ENCODE data around the gene TNFRSF19. TPM values are rescaled to one million over a fixed set of nuclear protein-coding genes. Genes with fewer than 3 reads are reported as not detected.

The TNFRSF19 gene
- total RNA-seq, 1 experiment from 2014 or later, result 0.54 TPM

DNA sequence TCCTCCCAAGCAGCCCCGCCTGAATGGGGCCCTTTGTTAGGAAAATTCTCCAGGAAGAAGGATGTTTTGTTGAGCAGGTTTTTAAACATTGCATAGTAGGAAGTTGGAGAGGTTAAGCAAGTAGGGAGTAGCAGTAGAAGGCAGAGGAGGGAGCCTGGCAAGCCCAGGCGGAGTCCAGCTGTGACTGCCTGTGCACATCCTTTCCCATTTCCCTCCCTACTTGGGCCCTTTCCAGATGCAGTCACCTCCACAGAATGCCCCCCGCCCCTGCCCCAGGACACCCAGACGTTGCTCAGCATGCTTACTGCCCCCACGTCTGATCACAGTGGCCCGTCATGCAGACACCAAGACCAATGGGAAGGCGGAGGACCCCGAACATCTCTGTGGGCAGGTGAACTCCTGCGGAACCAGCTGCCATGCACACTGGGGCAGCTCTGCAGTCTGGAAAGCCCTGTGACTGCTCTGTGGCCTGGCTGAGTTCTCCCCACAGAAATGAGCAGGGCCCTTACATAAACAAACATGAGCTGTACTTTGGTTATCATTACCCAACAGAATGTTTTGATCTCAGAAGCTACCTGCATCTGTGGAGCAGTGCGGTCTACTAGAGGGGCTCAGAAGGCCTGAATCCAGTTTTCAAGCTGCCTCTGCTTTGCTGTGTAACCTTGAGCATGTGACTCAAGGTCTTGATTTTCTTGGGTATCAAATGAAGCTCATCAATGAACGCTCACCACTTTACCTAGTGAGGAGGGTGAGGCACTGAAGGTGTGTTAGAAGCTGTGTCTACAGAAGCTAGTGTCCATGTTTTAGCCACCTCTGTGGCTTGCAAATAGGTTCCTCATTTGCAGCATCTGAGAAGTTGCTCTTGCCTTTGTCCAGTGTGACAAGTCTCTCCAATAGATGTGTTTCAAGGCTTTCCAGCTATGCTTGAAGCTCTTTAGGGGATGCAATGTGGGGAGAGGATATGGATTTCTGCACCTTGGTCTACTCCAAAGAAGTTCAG lies 84.2 kb downstream of the TNFRSF19 start:
- no peak for ATAC-seq
- H3K36me3 ChIP-seq (ENCODE audit: control insufficient read depth, insufficient read depth, low read length), result no peaks in the 10 kb centered on the region
- DNase-seq (ENCODE audit: low read depth, low spot score), result no peak
- no peak overlapping the region for H3K4me3 ChIP-seq (ENCODE audit: low read depth in 2 of 2, low read length in 2 of 2)
- no peaks in the 10 kb centered on the region for H3K9me3 ChIP-seq (ENCODE audit: control insufficient read depth, insufficient read depth, low read depth, low read length)
- intact Hi-C loops (cut with micrococcal nuclease; ENCODE audit: unreplicated experiment) (no loop called here), in situ Hi-C loops (cut with HindIII; ENCODE audit: low pct_unique_long_range_greater_than_20kb, low sequenced_read_pairs) (no loop called here)
- BruUV-seq (replicated peaks), result no TSS peak
- no peaks in the 10 kb centered on the region; the same call in 1 of the 2 replicates for H3K27me3 ChIP-seq (ENCODE audit: control insufficient read depth, insufficient read depth, low read length)
- ChIA-PET POLR2A (interaction anchor here (0.5 to 0.6 kb wide), 2 partner anchors 116 to 353 kb away, joined by 3 read pairs; no protein-coding TSS in a partner anchor), CTCF (interaction anchor here (0.6 kb wide), 1 partner anchor 558 kb away, joined by 5 read pairs; no protein-coding TSS in a partner anchor)
- no peak for TF ChIP-seq TCF7L2 (IDR thresholded peaks at IDR 0.05; ENCODE audit: low read depth, low read length)
- H3K4me1 ChIP-seq (ENCODE audit: control insufficient read depth, insufficient read depth, low read length), result no peaks in the 10 kb centered on the region
- no peak overlapping the region for H3K27ac ChIP-seq (ENCODE audit: low read length)

DNA sequence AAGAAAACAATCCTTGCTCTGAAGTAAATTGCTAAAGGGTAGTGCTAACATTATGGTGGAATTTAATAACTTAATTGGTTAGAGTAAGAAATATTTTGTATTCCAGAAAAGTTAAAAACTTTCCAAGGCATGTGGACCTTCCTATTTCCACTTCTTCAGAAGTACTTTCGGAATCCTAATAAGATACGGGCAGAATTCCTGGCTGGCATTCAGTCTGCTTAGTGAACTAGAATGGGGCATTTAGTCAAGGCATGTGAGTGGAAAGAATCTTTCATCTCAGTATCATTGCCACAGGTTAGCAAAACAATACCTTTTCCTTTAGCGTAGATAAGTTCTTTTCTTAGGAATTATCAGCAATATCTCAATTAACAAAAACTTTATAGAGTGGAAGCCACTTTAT lies 85.1 kb downstream of the TNFRSF19 start:
- ChIA-PET CTCF (no interaction called here), POLR2A (interaction anchor here (0.6 kb wide), 1 partner anchor 352 kb away, joined by 3 read pairs; no protein-coding TSS in a partner anchor)
- TF ChIP-seq SIN3A (IDR thresholded peaks at IDR 0.05; ENCODE audit: borderline replicate concordance, insufficient read depth, low read depth, low read length) (no peak), TCF7L2 (IDR thresholded peaks at IDR 0.05; ENCODE audit: low read depth, low read length) (no peak), POLR2AphosphoS5 (IDR thresholded peaks at IDR 0.05; ENCODE audit: low read depth, low read length) (no peak)
- TF ChIP-seq, protein P1, sequence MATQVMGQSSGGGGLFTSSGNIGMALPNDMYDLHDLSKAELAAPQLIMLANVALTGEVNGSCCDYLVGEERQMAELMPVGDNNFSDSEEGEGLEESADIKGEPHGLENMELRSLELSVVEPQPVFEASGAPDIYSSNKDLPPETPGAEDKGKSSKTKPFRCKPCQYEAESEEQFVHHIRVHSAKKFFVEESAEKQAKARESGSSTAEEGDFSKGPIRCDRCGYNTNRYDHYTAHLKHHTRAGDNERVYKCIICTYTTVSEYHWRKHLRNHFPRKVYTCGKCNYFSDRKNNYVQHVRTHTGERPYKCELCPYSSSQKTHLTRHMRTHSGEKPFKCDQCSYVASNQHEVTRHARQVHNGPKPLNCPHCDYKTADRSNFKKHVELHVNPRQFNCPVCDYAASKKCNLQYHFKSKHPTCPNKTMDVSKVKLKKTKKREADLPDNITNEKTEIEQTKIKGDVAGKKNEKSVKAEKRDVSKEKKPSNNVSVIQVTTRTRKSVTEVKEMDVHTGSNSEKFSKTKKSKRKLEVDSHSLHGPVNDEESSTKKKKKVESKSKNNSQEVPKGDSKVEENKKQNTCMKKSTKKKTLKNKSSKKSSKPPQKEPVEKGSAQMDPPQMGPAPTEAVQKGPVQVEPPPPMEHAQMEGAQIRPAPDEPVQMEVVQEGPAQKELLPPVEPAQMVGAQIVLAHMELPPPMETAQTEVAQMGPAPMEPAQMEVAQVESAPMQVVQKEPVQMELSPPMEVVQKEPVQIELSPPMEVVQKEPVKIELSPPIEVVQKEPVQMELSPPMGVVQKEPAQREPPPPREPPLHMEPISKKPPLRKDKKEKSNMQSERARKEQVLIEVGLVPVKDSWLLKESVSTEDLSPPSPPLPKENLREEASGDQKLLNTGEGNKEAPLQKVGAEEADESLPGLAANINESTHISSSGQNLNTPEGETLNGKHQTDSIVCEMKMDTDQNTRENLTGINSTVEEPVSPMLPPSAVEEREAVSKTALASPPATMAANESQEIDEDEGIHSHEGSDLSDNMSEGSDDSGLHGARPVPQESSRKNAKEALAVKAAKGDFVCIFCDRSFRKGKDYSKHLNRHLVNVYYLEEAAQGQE (IDR thresholded peaks at IDR 0.05; ENCODE audit: insufficient read depth in 1 of 2, low read depth in 2 of 2, low read length in 1 of 2), result no peak
- TF ChIP-seq, protein P2, sequence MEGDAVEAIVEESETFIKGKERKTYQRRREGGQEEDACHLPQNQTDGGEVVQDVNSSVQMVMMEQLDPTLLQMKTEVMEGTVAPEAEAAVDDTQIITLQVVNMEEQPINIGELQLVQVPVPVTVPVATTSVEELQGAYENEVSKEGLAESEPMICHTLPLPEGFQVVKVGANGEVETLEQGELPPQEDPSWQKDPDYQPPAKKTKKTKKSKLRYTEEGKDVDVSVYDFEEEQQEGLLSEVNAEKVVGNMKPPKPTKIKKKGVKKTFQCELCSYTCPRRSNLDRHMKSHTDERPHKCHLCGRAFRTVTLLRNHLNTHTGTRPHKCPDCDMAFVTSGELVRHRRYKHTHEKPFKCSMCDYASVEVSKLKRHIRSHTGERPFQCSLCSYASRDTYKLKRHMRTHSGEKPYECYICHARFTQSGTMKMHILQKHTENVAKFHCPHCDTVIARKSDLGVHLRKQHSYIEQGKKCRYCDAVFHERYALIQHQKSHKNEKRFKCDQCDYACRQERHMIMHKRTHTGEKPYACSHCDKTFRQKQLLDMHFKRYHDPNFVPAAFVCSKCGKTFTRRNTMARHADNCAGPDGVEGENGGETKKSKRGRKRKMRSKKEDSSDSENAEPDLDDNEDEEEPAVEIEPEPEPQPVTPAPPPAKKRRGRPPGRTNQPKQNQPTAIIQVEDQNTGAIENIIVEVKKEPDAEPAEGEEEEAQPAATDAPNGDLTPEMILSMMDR (IDR thresholded peaks at IDR 0.05), result no peak
- in situ Hi-C loops (cut with HindIII; ENCODE audit: low pct_unique_long_range_greater_than_20kb, low sequenced_read_pairs), result no loop called here
- no peaks in the 10 kb centered on the region for H3K27me3 ChIP-seq (ENCODE audit: control insufficient read depth, insufficient read depth, low read length)
- H3K4me1 ChIP-seq (ENCODE audit: control insufficient read depth, insufficient read depth, low read length), result no peaks in the 10 kb centered on the region
- H3K9me3 ChIP-seq (ENCODE audit: control insufficient read depth, insufficient read depth, low read depth, low read length), result no peaks in the 10 kb centered on the region
- no peaks in the 10 kb centered on the region for H3K36me3 ChIP-seq (ENCODE audit: control insufficient read depth, insufficient read depth, low read length)
- no peak for ATAC-seq
- H3K27ac ChIP-seq (ENCODE audit: low read length), result no peak overlapping the region
- intact Hi-C loops (cut with micrococcal nuclease; ENCODE audit: unreplicated experiment), result no loop called here
- BruUV-seq (replicated peaks), result no TSS peak
- no peak for DNase-seq (ENCODE audit: low read depth, low spot score)
- H3K4me3 ChIP-seq (ENCODE audit: low read depth in 2 of 2, low read length in 2 of 2), result no peak overlapping the region

Data from Panc1 (cell line).